GM12864 (cell line): ENCODE data around the gene EHMT1.

Experiments
- DNase-seq: peaks from one replicate; pipeline ENCODE4 v3.0.0-alpha.2; 2011; ENCODE audit warnings: low read depth
- H3K4me3 ChIP-seq: 2 replicates; pipeline ENCODE4 v1.5.1; 2011; ENCODE audit warnings: mild to moderate bottlenecking, low read depth, low read length, control low read depth
- CTCF ChIP-seq: IDR thresholded peaks from 2 replicates; pipeline ENCODE4 v1.5.1; 2011; ENCODE audit warnings: low read depth, mild to moderate bottlenecking, moderate library complexity, low read length, control low read depth, inconsistent platforms; ENCODE audit errors: missing control alignments

The EHMT1 gene

GRCh38 chr9:137702615-137703379 lies 84.0 kb downstream of the EHMT1 start:
- no peak overlapping the region for H3K4me3 ChIP-seq
- TF ChIP-seq CTCF, result no peak
- DNase-seq, result no peak

GRCh38 chr9:137703842-137704508 lies 85.2 kb downstream of the EHMT1 start:
- no peak for TF ChIP-seq CTCF
- H3K4me3 ChIP-seq, result no peak overlapping the region
- no peak for DNase-seq

GRCh38 chr9:137705443-137705863 lies 86.6 kb downstream of the EHMT1 start:
- peak overlapping the region; percentile 27 for H3K4me3 ChIP-seq
- no peak for TF ChIP-seq CTCF
- peak; percentile 70 for DNase-seq

GRCh38 chr9:137705906-137706305 lies 87.1 kb downstream of the EHMT1 start:
- H3K4me3 ChIP-seq, result peak overlapping the region; percentile 27
- no peak for TF ChIP-seq CTCF
- no peak for DNase-seq

- DNase-seq, result no peak
Observed at GRCh38 chr9:137707361-137707760, 88.6 kb downstream of the EHMT1 start.

GRCh38 chr9:137708590-137709284 lies 89.9 kb downstream of the EHMT1 start:
- H3K4me3 ChIP-seq, result no peak overlapping the region
- no peak for TF ChIP-seq CTCF
- no peak for DNase-seq

More at GRCh38 chr9:137707361-137707760, 88.6 kb downstream of the EHMT1 start:
- TF ChIP-seq CTCF, result no peak
- H3K4me3 ChIP-seq, result no peak overlapping the region
